PC-3 (cell line): ENCODE data around the gene CDR2L. TPM values are rescaled to one million over a fixed set of nuclear protein-coding genes. Genes with fewer than 3 reads are reported as not detected.
A peak's percentile ranks its signal among the peaks of the same experiment; 100 is the strongest.

Experiments
- ATAC-seq: fragments of 200-7000 bp; cut with Tn5 transposase; 2 replicates; pipeline ENCODE4 v1.9.1; 2020; ENCODE audit warnings: mild to moderate bottlenecking, moderate library complexity
- BruUV-seq: library from RNA; stranded (reverse); fragments of 400-500 nt; replicated peaks from 2 replicates; lab custom pipeline; 2021; lab: Mats Ljungman, UMichigan
- CTCF ChIA-PET: fragments of 300-600 bp; sonication (Branson Sonifier 250); formaldehyde crosslinking; loops from one replicate; lab custom pipeline; 2022; ENCODE audit warnings: antibody characterized with exemption; lab: Charles Lee
- POLR2A ChIA-PET: fragments of 300-600 bp; sonication (Branson Sonifier 250); formaldehyde crosslinking; loops from one replicate; lab custom pipeline; 2022; ENCODE audit warnings: antibody characterized with exemption; ENCODE audit not compliant: unreplicated experiment; lab: Charles Lee
- DNase-seq: peaks from one replicate; pipeline ENCODE4 v3.0.0-alpha.2; 2015
- H2AFZ ChIP-seq: fragments of 300-600 bp; sonication (generic); 2 replicates; pipeline ENCODE4 v1.6.0; 2016; ENCODE audit warnings: antibody characterized with exemption, low read length
- H3F3A ChIP-seq: fragments of 300-600 bp; sonication (generic); one replicate; pipeline ENCODE4 v1.6.0; 2017; ENCODE audit warnings: antibody characterized with exemption, low read length, control low read depth, mild to moderate bottlenecking; ENCODE audit not compliant: unreplicated experiment
- H3K27ac ChIP-seq: fragments of 300-600 bp; sonication (generic); 2 replicates; pipeline ENCODE4 v1.5.1; 2016; ENCODE audit warnings: mild to moderate bottlenecking, low read length
- H3K27me3 ChIP-seq: fragments of 300-600 bp; sonication (generic); 2 replicates; pipeline ENCODE4 v1.6.1; 2016; ENCODE audit warnings: low read length, mixed read lengths
- H3K36me3 ChIP-seq: fragments of 300-600 bp; sonication (generic); 2 replicates; pipeline ENCODE4 v1.6.1; 2016; ENCODE audit warnings: low read depth, mixed run types, low read length, mixed read lengths
- H3K4me1 ChIP-seq: fragments of 300-600 bp; sonication (generic); 2 replicates; pipeline ENCODE4 v1.5.1; 2016; ENCODE audit warnings: low read length; ENCODE audit not compliant: insufficient read depth
- H3K4me2 ChIP-seq: fragments of 300-600 bp; sonication (generic); 2 replicates; pipeline ENCODE4 v1.6.0; 2016; ENCODE audit warnings: low read length
- H3K4me3 ChIP-seq: fragments of 300-600 bp; sonication (generic); 2 replicates; pipeline ENCODE4 v1.5.1; 2016; ENCODE audit warnings: mild to moderate bottlenecking, low read length, mixed read lengths
- H3K79me2 ChIP-seq: fragments of 300-600 bp; sonication (generic); 2 replicates; pipeline ENCODE4 v1.6.1; 2017; ENCODE audit warnings: low read length, mixed read lengths
- H3K9ac ChIP-seq: fragments of 300-600 bp; sonication (generic); 2 replicates; pipeline ENCODE4 v1.6.0; 2016; ENCODE audit warnings: mild to moderate bottlenecking, low read length
- H3K9me2 ChIP-seq: fragments of 300-600 bp; sonication (generic); replicated peaks from 2 replicates; pipeline ENCODE4 v1.6.1; 2016; ENCODE audit warnings: mixed run types, low read length, mixed read lengths
- H3K9me3 ChIP-seq: fragments of 300-600 bp; sonication (generic); 2 replicates; pipeline ENCODE4 v1.6.1; 2016; ENCODE audit warnings: low read length, mixed read lengths
- H4K20me1 ChIP-seq: fragments of 300-600 bp; sonication (generic); 2 replicates; pipeline ENCODE4 v1.6.1; 2016; ENCODE audit warnings: low read length, mixed read lengths
- CTCF ChIP-seq: fragments of 300-600 bp; sonication (generic); conservative IDR thresholded peaks from 2 replicates; pipeline ENCODE4 v1.5.1; 2017; ENCODE audit warnings: antibody characterized with exemption, low read depth, mild to moderate bottlenecking, low read length
- EZH2 ChIP-seq: fragments of 300-600 bp; sonication (generic); IDR thresholded peaks from one replicate; pipeline ENCODE4 v1.6.1; 2017; ENCODE audit warnings: antibody characterized with exemption, mild to moderate bottlenecking, low read length; ENCODE audit not compliant: unreplicated experiment
- EZH2phosphoT487 ChIP-seq: fragments of 300-600 bp; sonication (generic); IDR thresholded peaks from 2 replicates; pipeline ENCODE4 v1.6.1; 2018; ENCODE audit warnings: mild to moderate bottlenecking, antibody characterized with exemption, low read length, borderline replicate concordance
- intact Hi-C: fragments of 100-400 bp; cut with micrococcal nuclease; formaldehyde crosslinking; loops from 2 replicates; pipeline ENCODE4 v1.9.0; 2023
- total RNA-seq: library from RNA; depleted of rRNA; stranded (reverse); fragments of >200 nt; gene quantifications from 2 replicates; pipeline ENCODE4 v1.2.3, GENCODE V29; 2014

The CDR2L gene
- total RNA-seq, 1 experiment from 2014 or later = 35.8 TPM

DNA sequence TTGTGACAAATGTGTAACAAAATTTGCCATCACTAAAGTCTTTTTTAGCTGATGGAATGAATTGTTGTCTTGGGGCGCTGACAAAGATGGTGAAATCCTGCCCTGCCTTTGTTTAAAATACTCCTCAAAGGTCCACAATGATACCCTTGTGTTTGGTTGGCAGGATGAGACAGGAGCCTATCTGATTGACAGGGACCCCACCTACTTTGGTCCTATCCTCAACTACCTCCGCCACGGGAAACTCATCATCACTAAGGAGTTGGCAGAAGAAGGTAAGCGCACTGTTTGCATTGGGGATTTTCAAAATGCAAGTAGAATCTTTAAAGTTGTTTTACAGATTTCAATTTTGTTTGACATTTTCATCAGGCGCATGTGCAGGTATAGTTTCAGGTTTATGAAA is 61.6 kb downstream of the CDR2L start:
- H2AFZ ChIP-seq = no peak overlapping the region
- no peaks in the 10 kb centered on the region for H3K9me3 ChIP-seq
- TF ChIP-seq EZH2phosphoT487 (no peak), EZH2 (no peak), CTCF (no peak)
- BruUV-seq = no TSS peak
- peak overlapping the region; percentile 95 for H3K4me2 ChIP-seq
- ChIA-PET CTCF (interaction anchor here (0.6 to 1.3 kb wide), 6 partner anchors 7 to 87 kb away, joined by 3 to 6 read pairs (median 3); no protein-coding TSS in a partner anchor), POLR2A (interaction anchor here (0.6 to 1.0 kb wide), 2 partner anchors 12 to 19 kb away, joined by 3 to 30 read pairs; no protein-coding TSS in a partner anchor)
- H4K20me1 ChIP-seq = no peaks in the 10 kb centered on the region
- H3K36me3 ChIP-seq = peaks cover 23% of the 10 kb centered on the region; the same call in 1 of the 2 replicates
- no peak overlapping the region for H3K27ac ChIP-seq
- no peak for ATAC-seq
- no peak for DNase-seq
- no peaks in the 10 kb centered on the region for H3F3A ChIP-seq
- no peaks in the 10 kb centered on the region for H3K9me2 ChIP-seq
- H3K27me3 ChIP-seq = no peaks in the 10 kb centered on the region
- H3K79me2 ChIP-seq = peaks cover 46% of the 10 kb centered on the region
- peaks cover 13% of the 10 kb centered on the region for H3K4me1 ChIP-seq
- peak overlapping the region; percentile 99 for H3K4me3 ChIP-seq
- no peak overlapping the region for H3K9ac ChIP-seq
- intact Hi-C loops = no loop called here

DNA sequence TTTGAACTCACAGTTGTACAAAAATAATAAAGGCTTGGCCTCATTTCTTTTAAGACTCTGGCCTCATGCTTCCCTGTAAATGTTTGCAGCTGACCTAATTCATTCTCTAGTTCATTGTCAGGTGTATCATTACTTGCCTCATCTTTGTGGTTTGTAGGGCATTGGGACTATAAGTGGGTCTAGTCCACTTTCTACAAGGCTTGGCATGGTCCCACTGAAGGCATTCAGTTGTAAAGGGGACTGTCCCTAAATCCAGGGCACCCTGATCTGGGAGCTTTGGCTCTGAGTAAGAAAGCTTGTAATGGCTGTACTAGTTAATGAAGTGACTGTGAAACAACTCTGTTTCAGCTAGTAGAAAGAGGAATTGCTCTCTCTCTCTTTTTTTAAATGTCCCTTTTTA is 62.3 kb downstream of the CDR2L start:
- Histone ChIP-seq H3K9me3 (no peaks in the 10 kb centered on the region), H3K9me2 (no peaks in the 10 kb centered on the region), H4K20me1 (no peaks in the 10 kb centered on the region), H3F3A (no peaks in the 10 kb centered on the region), H2AFZ (no peak overlapping the region), H3K4me2 (no peak overlapping the region), H3K4me3 (no peak overlapping the region), H3K27ac (no peak overlapping the region), H3K36me3 (peaks cover 27% of the 10 kb centered on the region; the same call in 1 of the 2 replicates), H3K27me3 (no peaks in the 10 kb centered on the region), H3K79me2 (peaks cover 42% of the 10 kb centered on the region), H3K9ac (no peak overlapping the region), H3K4me1 (peaks cover 13% of the 10 kb centered on the region)
- ChIA-PET POLR2A (interaction anchor here (0.7 kb wide), 1 partner anchor 64 kb away, joined by 4 read pairs; no protein-coding TSS in a partner anchor), CTCF (no interaction called here)
- no peak for DNase-seq
- ATAC-seq = no peak
- TF ChIP-seq CTCF = no peak
- TF ChIP-seq EZH2phosphoT487 = no peak
- no peak for TF ChIP-seq EZH2
- BruUV-seq = no TSS peak
- intact Hi-C loops = no loop called here

DNA sequence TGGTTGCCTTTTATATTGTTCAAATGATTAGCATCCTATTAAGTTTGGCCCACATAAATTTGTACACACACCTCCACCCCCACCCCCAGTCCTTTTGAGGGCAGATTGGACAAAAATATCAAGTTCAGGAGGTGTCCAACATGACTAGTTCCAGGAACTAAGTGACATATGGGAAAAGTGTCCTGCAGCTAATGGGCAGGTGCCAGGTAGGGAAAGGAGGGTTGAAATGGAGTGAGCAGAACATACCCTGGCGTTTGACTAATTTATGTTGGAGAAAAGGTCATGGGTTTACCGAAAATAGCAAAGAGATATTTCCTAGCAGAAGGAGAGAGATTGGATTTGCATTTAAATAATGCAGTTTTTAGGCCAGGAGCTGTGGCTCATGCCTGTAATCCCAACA is 64.5 kb downstream of the CDR2L start:
- no peak overlapping the region for H3K27ac ChIP-seq
- DNase-seq (no peak), ATAC-seq (no peak)
- no peaks in the 10 kb centered on the region for H3K9me2 ChIP-seq
- POLR2A ChIA-PET = no interaction called here
- intact Hi-C loops = no loop called here
- no TSS peak for BruUV-seq
- no peaks in the 10 kb centered on the region for H3K9me3 ChIP-seq
- H3K36me3 ChIP-seq = peaks cover 28% of the 10 kb centered on the region; the same call in 1 of the 2 replicates
- H3F3A ChIP-seq = no peaks in the 10 kb centered on the region
- peaks cover 13% of the 10 kb centered on the region for H3K4me1 ChIP-seq
- H4K20me1 ChIP-seq = no peaks in the 10 kb centered on the region
- no peak overlapping the region for H3K4me2 ChIP-seq
- no peak overlapping the region for H3K4me3 ChIP-seq
- H2AFZ ChIP-seq = no peak overlapping the region
- TF ChIP-seq CTCF (no peak), EZH2 (no peak), EZH2phosphoT487 (no peak)
- CTCF ChIA-PET = no interaction called here
- no peaks in the 10 kb centered on the region for H3K27me3 ChIP-seq
- no peak overlapping the region for H3K9ac ChIP-seq
- H3K79me2 ChIP-seq = peaks cover 27% of the 10 kb centered on the region
